PFSK-1 (cell line): ENCODE measurements around the gene C2.

Experiments used
- FOXP2 ChIP-seq: optimal IDR thresholded peaks from 2 replicates; pipeline ENCODE3; 2011; ENCODE audit warnings: borderline replicate concordance, control low read depth, inconsistent platforms; ENCODE audit not compliant: insufficient read depth; ENCODE audit errors: extremely low read length, extremely low read depth
- POLR2AphosphoS5 ChIP-seq: IDR thresholded peaks from 2 replicates; pipeline ENCODE4 v1.6.1; 2012; ENCODE audit warnings: low read depth, mild to moderate bottlenecking, control low read depth, low read length, moderate library complexity
- REST ChIP-seq, 2 experiments: IDR thresholded peaks; 2 replicates each; pipeline versions ENCODE4 v1.6.1 to v1.8.0; 2011 to 2012; ENCODE audit warnings: low read depth in 2 of 2, low read length in 2 of 2, control low read depth in 1 of 2, inconsistent platforms in 1 of 2, mild to moderate bottlenecking in 1 of 2, moderate library complexity in 1 of 2; ENCODE audit not compliant: insufficient read depth in 1 of 2
- SIN3A ChIP-seq: IDR thresholded peaks from 2 replicates; pipeline ENCODE4 v1.6.1; 2012; ENCODE audit warnings: mild to moderate bottlenecking, low read length, moderate library complexity, borderline replicate concordance; ENCODE audit not compliant: insufficient read depth
- TAF1 ChIP-seq: IDR thresholded peaks from 2 replicates; pipeline ENCODE4 v1.6.1; 2012; ENCODE audit warnings: low read length, control low read depth, borderline replicate concordance; ENCODE audit not compliant: insufficient read depth

DNA sequence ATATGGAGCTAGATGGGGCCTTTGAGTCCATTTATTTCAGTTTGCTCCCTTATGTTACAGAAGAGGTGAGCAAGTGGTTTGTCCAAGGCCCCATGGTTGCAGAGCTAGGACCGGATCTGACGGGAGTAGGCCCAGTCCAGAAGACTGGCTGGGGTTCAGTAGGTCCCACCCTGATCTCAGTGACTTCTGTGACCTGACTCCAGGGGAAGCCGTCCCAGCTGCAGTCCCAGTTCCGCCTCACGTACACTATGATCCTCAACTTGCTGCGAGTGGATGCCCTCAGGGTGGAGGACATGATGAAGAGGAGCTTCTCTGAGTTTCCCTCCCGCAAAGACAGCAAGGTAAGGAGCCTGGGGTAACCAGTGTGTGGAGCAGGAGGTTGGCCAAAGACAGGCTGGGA is 39.0 kb downstream of the C2 start:
- TF ChIP-seq POLR2AphosphoS5 (no peak), TAF1 (no peak), REST (IDR thresholded peaks at IDR 0.05; ENCODE audit: insufficient read depth in 1 of 2, low read depth in 2 of 2, low read length in 2 of 2) (no peak), SIN3A (no peak), FOXP2 (no peak)
